Colonic mucosa (tissue), 4 donors: ENCODE measurements around the gene TDRD7. TPM values are rescaled to one million over a fixed set of nuclear protein-coding genes. Genes with fewer than 3 reads are reported as not detected.

Experiments
- DNase-seq: peaks from one replicate; pipeline ENCODE4 v3.0.0-alpha.2; 2020
- H3K27ac ChIP-seq: fragments of 200-600 bp; one replicate; pipeline ENCODE4 v1.8.0; 2021
- H3K27me3 ChIP-seq: fragments of 200-600 bp; one replicate; pipeline ENCODE4 v1.8.0; 2021
- H3K36me3 ChIP-seq: fragments of 200-600 bp; one replicate; pipeline ENCODE4 v1.8.0; 2021
- H3K4me1 ChIP-seq: fragments of 200-600 bp; one replicate; pipeline ENCODE4 v1.8.0; 2021; ENCODE audit warnings: mild to moderate bottlenecking
- H3K4me3 ChIP-seq: fragments of 200-600 bp; one replicate; pipeline ENCODE4 v1.8.0; 2021
- H3K9ac ChIP-seq, 2 donors: one replicate each; pipeline ENCODE4 v1.7.0; 2013; ENCODE audit warnings: control low read depth in 2 of 2, low read depth in 2 of 2, low read length in 2 of 2
- H3K9me3 ChIP-seq: fragments of 200-600 bp; one replicate; pipeline ENCODE4 v1.8.0; 2021
- CTCF ChIP-seq: fragments of 200-600 bp; IDR thresholded peaks from one replicate; pipeline ENCODE4 v1.8.0; 2022; ENCODE audit warnings: antibody characterized with exemption, mild to moderate bottlenecking
- intact Hi-C: fragments of 100-400 bp; cut with DNase I; formaldehyde crosslinking; loops from one replicate; pipeline ENCODE4 v1.14.1; 2022
- total RNA-seq, 2 donors: library from RNA; stranded (reverse); fragmentation: NEBNext Ultra II Directional in 1 of 2; extraction: Animal tissue kit (Norgen Biotek cat#: 25700) in 1 of 2; gene quantifications; one replicate each; pipeline ENCODE4 v1.2.1, GENCODE V29; 2021
- donor health status: healthy.
- donor health status: DM: no; HTN: no; CAD: no.
- donor health status: DM: no; HTN: no; CAD: no.

TDRD7 gene
- total RNA-seq, 2 donors from 2014 or later: 28.8 to 35.3 TPM

DNA sequence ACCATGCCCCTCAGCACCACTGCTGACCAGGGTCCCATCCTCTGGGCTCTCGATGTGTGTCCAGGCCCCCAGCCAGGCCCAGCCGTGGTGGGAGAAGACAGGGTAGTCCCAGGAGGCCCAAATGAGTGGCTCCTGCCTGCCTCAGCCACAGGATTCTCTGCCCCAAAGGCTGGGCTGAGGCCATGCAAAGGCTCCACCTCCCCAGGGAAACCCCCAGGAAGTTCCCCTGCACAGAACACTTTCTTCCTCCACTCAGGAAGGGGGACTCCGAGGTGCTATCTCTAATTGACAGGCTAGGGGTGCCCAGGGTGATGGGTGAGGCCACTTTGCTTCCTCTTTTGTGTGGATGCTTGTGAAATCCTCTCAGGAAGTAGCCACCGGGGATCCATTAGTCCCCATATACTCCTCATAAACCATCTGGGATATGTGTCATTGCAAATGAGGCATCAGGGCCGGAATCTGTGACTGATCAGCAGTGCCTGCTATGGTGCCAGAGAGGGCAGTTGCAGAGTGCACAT, 23.1 kb upstream of the TDRD7 start:
- no peaks in the 10 kb centered on the region for H3K36me3 ChIP-seq
- H3K4me3 ChIP-seq: no peak overlapping the region
- intact Hi-C loops: loop anchor here (5.0 kb wide), 1 partner anchor 229 kb away; no protein-coding TSS in a partner anchor
- H3K27ac ChIP-seq: no peak overlapping the region
- no peak for TF ChIP-seq CTCF
- H3K27me3 ChIP-seq: no peaks in the 10 kb centered on the region
- DNase-seq: no peak
- H3K9ac ChIP-seq: no peak overlapping the region
- H3K4me1 ChIP-seq: peaks cover 5% of the 10 kb centered on the region
- no peaks in the 10 kb centered on the region for H3K9me3 ChIP-seq

DNA sequence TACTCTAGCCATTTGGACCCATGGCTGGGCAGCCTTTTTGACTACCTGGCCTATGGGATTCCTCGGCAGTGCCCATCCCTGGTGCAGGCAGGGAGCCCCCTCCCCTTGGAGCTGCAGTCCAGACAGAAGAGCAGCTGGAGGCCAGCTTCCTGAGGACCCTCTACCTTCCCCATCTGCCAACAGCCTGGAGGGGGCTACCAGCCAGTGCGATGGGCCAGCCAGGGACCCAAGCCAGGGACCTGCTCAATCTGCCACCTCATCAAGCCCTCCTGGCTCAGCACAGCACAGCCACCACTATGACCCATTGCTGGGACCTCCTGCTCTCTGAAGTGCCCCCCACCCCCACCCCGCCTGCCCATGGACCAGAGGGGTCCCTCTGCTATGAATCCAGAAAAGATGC, 22.6 kb upstream of the TDRD7 start:
- TF ChIP-seq CTCF: no peak
- intact Hi-C loops: loop anchor here (5.0 kb wide), 1 partner anchor 228 kb away; no protein-coding TSS in a partner anchor
- Histone ChIP-seq H3K9me3 (no peaks in the 10 kb centered on the region), H3K9ac (no peak overlapping the region), H3K36me3 (no peaks in the 10 kb centered on the region), H3K27ac (no peak overlapping the region), H3K4me3 (no peak overlapping the region), H3K4me1 (peaks cover 5% of the 10 kb centered on the region), H3K27me3 (no peaks in the 10 kb centered on the region)
- no peak for DNase-seq

- no peak for DNase-seq
- no peak for TF ChIP-seq CTCF
- H3K9me3 ChIP-seq: no peaks in the 10 kb centered on the region
- no peak overlapping the region for H3K27ac ChIP-seq
- H3K4me3 ChIP-seq: no peak overlapping the region
- H3K27me3 ChIP-seq: no peaks in the 10 kb centered on the region
- intact Hi-C loops: no loop called here
- no peaks in the 10 kb centered on the region for H3K36me3 ChIP-seq
- H3K4me1 ChIP-seq: peaks cover 5% of the 10 kb centered on the region
- no peak overlapping the region for H3K9ac ChIP-seq
Observed at GRCh38 chr9:97390791-97391406, 21.0 kb upstream of the TDRD7 start.

DNA sequence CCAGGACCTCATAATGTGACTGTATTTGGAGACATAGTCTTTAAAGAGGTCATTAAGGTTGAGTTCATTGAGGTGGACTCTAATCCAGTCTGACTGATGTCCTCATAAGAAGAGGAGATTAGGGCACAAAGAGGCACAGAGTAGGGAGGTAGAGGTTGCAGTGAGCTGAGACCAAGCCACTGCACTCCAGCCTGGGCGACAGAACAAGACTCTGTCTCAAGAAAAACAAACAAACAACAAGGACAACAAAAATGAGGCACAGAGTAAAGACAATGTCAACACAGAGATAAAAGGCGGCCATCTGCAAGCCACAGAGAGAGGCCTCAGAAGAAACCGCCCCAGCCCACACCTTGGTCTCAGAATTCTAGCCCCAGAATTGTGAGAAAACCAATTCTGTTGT, 17.0 kb upstream of the TDRD7 start:
- Histone ChIP-seq H3K36me3 (no peaks in the 10 kb centered on the region), H3K9ac (no peak overlapping the region), H3K4me3 (no peak overlapping the region), H3K27ac (no peak overlapping the region), H3K27me3 (no peaks in the 10 kb centered on the region), H3K4me1 (no peaks in the 10 kb centered on the region), H3K9me3 (no peaks in the 10 kb centered on the region)
- intact Hi-C loops: loop anchor here (5.0 kb wide), 1 partner anchor 538 kb away; no protein-coding TSS in a partner anchor
- DNase-seq: no peak
- TF ChIP-seq CTCF: no peak

DNA sequence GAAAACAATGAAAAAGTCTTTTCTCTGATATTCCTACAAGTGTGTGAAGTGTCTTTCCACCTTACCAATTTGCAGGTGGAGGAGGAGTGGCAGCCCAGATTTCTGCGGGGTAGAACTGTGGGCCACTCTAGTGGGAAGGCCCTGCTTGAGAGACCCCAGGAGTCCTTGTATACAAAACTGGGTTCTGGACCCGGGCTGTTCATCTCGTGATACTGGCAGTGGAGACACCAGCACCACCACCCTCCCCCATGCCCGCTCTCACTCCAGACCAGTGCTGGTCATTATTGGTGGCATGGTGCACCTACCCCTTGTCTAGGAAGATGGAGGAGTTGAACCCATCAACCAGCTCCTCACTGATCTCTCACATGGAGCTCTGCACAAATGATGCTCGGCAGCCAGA, 16.2 kb upstream of the TDRD7 start:
- H3K4me1 ChIP-seq: no peaks in the 10 kb centered on the region
- H3K36me3 ChIP-seq: no peaks in the 10 kb centered on the region
- H3K9me3 ChIP-seq: no peaks in the 10 kb centered on the region
- no peak overlapping the region for H3K27ac ChIP-seq
- H3K9ac ChIP-seq: no peak overlapping the region
- intact Hi-C loops: loop anchor here (5.0 kb wide), 1 partner anchor 538 kb away; no protein-coding TSS in a partner anchor
- DNase-seq: no peak
- no peaks in the 10 kb centered on the region for H3K27me3 ChIP-seq
- no peak overlapping the region for H3K4me3 ChIP-seq
- no peak for TF ChIP-seq CTCF
